Measurements from ENCODE around the gene C10orf95.
"Not testable (repeated sequence)": the region's sequence is repeated elsewhere in the genome, so short reads cannot be mapped to it uniquely, and the experiment has no call there.

The C10orf95 gene

DNA sequence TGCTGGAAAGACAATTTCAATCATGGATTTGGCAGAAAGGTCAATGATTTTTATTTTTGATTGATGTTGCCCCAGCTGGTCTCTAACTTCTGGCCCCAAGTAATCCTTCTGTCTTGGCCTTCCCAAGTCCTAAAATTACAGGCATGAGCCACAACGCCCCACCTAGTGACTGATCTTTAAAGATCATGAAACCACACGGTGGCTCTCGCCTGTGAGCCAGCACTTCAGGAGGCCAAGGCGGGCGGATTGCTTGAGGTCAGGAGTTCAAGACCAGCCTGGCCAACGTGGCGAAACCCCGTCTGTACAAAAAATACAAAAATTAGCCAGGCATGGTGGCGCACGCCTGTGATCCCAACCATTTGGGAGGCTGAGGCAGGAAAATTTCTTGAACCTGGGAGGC, 12.6 kb upstream of the C10orf95 start:
- DNase-seq = no peak

DNA sequence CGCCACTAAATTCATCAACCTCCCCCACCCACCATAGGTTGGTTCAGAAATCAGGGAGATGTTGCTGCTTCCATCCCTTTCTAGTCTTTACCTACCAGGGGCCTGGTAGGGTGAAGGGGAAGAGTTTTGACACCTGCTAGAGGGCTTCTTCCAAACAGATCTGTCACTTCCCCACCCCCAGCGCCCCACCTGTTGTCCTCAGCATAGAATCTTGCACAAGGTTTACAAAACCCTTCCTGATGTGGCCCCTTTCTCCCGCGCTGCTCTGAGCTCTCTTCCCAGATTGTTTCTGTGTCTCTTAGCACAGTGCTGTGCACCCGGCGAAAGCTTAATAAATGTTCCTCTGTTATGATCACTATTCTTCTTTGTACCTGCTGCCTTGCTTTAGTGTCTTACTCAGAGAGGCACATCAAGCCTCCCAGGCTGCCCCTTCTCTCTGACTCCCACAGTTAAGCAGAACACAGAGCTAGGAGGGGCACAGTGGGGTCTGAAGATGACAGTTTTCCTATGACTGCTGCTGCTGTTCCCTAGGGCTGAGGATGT, 11.2 kb upstream of the C10orf95 start:
- no peak for DNase-seq

DNA sequence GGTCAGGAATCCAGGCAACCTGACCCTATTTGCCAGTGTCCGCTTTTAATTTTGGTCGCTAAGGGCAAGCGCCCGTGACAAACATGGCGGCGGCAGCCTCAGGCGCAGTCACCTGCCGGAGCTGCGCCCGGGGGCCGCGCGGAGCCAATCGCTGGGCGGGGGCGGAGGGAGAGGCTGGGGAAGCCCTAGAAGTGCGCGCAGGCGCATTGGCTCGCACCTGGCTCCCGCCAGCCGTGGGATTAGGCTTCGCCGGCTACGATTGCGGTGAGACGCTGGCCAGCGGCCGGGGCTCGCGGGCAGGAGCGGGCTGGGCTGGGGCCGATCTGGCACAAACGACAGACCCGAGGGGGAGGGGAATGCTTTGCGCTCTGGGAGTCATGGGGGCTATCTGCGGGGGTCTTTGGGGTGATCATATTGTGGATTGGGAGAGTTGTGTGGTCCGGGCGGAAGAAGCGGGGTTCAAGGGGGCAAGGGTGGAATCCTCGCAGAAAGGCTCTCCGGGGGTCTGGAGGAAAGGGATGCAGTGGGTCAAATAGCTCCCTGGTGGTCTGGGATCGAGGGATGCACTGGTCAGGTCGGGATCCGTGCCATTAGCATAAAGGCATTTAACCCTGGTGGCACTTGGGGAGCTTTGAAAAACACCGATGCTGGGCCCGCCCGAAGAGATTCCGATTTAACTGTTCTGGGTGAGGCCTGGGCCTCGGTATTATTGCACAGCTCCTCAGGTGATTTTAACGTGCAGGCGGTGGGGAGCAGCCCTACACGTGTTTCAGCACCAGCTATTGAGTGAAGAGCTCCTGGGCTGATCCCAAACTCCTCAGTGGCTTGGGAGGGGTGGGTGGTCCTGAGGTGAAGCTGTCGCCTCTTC, 10.1 kb upstream of the C10orf95 start:
- DNase-seq = peak; percentile 60

DNA sequence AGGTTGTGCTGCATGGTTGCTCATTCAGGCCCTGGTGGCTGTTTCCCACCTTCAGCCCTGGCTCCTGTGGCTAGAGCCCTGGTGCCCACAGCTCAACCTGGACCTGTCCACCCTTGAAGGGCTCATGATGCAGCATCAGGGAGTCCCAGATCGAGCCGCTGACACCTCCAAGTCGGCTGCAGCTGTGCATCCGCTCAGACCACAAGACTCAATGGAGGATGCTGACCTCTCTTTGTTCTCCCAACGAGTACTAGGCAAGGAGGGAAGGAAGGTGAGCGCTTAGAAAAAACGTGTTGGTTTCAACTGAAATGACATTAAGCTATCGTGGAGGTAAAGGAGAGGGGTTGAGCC, 9.5 kb upstream of the C10orf95 start:
- peak; percentile 60 for DNase-seq

DNA sequence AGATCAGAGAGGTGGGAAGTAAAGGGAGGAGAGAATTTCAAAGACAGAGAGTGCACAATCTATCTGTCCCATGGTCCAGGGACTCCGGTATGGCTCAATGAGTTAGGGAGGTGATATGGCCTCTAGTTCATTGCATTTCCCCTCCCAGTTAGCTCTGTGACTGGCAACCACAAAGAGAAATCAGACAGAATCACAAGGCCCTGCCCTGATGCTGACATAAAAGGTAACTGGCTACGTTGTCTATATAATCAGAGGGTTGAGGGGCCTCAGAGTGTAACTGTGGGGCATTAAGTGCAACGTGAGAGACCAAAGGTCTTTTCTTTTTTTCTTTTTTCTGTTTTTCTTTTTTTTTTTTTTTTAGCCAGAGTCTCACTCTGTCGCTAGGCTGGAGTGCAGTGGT, 7.3 kb upstream of the C10orf95 start:
- DNase-seq = no peak

DNA sequence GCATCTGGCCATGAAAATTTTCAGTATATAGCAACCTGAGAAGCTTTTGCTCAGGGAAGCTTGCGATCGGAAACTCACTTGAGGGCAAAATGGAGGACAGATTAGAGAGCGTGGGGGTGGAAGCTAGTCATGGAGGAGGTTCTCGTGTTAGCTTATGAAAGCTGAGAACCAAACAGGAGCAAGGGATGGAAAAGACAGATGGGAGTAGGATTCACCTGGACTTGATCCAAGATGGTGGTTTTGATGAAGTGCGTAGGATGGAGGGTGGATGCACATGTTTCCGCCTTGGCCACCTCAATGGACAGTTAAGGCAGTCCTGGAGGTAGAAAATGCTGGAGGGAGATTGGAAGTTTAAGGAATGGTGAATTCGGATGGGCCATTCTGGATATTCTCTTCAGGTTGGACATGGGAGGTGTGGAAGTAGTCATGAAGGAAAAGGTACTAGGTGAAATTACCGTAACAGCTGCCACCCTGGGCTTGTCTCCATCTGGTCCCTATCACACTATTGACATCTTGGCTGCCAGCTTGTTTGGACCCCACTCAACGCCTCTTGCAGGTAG, 6.3 kb upstream of the C10orf95 start:
- peak; percentile 43 for DNase-seq

DNA sequence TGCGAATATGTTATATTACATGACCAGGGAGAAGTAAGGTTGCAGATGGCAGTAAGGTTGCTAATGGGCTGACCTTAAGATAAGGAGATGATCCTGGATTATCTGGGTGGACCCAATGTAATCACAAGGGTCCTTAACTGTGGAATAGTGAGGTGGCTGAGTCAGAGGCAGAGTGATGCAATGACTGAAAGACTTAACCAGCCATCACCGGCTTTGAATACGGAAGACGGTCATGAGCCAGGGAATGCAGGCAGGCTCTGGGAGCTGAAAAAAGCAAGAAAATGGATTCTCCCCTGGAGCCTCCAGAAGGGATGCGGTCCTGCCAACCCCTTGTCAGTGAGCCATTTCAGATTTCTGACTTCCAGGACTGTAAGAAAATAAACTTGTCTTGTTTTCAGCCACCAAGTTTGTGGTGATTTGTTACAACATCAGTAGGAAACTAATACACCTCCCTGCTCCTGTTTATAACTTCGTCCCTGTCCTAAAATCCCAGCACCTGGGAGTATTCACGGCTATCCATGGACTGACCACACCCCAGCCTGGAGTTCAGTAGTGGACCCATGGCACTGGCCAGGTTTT, 4.6 kb upstream of the C10orf95 start:
- no peak for DNase-seq

DNA sequence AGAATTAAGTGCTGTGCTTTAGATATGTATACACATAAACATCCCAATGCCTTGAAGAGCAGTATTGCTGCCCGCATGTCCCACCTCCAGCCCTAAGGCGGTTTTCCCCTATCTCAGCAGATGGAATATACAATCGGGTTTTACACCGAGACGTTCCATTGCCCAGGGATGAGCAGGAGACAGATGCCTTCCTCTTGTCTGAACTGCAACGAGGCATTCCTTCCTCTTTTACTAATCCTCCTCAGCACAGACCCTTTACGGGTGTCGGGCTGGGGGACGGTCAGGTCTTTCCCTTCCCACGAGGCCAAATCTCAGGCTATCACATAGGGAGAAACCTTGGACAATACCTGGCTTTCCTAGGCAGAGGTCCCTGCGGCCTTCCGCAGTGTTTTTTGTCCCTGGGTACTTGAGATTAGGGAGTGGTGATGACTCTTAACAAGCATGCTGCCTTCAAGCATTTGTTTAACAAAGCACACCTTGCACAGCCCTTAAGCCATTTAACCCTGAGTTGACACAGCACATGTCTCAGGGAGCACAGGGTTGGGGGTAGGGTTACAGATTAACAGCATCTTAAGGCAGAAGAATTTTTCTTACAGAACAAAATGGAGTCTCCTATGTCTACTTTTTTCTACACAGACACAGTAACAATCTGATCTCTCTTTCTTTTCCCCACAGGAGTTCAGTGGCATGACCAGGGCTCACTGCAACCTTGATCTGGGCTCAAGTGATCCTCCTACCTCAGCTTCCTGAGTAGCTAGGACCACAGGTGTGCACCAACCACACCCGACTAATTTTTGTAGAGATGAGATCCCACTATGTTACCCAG, 3.5 kb upstream of the C10orf95 start:
- not testable (repeated sequence) for DNase-seq

DNA sequence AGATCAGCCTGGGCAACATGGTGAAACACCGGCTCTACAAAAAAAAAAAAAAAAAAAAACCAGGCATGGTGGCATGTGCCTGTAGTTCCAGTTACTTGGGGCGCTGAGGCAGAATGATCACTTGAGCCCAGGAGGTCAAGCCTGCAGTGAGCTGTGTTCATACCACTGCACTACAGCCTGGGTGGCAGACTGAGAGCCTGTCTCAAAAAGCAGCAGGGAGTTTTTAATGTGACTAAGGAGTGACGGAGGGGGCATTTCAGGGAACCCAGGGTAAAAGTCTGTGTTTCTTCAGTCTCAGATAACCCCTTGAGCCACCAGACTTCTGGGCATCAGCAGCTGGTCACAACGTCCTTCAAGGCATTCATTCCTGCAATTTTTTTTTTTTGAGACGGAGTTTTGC, 2.2 kb upstream of the C10orf95 start:
- DNase-seq = no peak

DNA sequence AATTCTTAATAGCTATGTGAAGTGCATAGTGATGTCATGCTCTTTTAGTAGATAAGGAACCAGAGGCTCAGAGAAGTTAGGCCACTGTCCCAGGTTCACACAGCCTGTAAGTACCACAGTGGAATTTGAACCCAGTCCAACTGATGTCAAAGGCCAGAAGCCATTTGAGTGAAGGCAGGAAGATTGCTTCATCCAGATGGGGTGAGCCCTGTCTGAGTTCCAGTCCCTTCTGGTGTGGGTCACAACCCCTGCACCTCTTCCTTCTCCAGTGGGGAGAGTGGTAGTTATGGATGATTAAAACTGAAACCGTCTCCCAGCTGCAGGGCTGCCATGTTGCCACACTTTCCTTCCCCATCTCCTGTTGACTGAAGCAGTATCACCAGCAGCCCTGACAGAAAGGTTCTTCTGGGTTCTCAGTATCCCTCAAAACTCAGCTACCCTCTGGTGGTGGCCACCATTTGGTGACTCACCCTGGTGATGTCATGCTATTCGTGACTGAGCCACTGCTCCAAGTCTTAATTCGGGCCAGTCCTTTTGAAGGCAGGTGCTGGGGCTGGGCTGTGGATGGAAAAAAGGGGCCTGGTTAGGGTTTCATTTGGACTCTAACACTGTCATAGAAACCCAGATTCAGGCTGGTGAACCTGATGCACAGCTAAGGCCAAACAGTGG, 1.5 kb upstream of the C10orf95 start:
- no peak for DNase-seq

DNA sequence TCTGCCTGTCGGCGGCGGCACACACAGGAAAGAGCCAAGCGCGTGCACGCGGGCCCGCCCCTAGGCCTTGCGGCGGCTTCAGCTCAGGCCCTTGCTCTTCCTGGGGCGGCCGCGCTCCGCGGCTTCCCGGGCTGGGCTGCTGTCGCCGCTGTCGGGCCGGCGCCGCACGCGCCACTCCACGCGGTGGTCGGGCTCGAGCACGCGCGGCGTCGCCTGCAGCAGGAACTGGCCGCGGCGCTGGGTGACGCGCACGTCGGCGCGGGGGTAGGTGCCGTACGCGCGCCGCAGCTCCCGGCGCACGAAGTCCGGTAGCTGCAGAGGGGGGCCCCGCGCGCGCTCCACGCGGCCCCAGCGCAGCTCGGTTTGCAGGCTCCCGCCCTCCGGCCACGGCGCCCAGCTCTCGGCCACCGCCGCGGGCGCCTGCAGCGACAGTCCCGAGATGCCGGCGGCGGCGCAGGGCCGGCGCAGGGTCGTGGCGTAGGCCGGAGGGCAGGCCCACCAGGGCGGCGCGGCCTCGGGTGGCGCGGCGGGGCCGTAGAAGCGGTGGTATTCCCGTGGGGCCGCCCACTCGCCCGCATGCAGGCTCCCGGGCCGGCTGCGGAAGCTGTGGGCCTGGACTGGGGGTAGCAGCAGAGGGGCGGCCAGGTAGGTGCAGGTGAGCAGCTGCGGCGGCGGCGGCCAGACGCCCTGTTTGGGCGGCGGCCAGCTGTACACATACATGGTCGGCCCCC, 804 bp downstream of the C10orf95 start:
- DNase-seq = peak; percentile 10

DNA sequence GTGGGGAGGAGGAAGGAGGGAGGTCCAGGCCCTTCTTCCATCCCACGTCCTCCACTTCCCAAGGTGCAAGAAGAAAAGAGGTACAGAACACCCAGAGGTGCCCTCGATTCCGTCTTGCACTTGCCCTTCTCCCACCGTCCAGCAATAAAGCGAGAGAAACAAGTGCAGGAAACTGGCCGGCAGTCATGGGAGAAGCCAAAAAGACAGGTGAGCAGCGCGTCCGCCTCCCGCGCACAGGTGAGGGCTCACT, 1.3 kb downstream of the C10orf95 start:
- DNase-seq = no peak

DNA sequence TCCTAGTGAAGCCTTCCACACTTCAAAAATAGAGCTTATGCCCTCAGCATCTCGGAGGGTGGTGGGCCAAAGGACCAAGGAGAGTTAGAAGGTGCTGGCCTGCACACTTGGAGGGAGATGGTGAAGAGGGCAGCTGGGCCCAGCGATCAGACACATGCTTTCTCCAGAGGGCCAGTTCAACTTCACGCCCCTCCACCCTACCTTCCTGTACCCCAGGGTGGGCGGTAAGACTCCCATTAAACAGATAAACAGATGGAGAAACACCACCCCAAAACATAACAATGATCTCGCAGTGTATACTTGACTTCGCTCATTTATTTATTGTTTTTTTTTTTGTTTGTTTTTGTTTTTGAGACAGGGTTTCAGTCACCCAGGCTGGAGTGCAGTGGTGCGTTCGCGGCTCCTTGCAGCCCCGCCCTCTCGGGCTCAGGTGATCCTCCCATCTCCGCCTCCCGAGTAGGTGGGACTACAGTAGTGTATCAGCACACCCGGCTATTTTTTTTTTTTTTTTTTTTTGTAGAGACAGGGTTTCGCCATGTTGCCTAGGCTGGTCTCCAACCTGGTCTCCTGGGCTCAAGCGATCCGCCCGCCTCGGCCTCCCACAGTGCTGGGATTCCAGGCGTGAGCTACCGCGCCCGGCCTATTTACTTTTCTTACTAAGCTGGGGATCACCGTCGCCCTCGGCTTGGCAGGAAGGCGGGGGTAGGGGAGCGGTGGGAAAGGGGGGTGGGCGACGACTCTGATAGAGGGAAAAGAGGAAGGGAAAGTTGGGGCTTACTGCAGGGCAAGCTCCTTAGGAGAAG, 1.8 kb downstream of the C10orf95 start:
- DNase-seq = no peak

DNA sequence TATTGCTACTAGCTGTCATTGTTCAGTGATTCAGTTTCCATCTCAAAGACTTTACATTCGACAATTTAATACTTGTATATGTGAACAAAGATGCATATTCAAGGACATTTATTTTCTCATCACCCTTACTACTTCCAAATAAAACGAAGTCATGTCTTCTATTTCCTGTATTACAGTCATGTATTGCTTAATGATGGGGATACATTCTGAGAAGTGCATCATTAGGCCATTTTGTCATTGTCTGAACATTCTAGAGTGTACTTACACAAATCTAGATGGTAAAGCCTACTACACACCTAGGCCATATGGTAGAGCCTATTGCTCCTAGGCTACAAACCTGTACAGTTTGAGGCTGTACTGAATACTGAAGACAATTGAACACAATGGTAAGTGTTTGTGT, 6.5 kb downstream of the C10orf95 start:
- DNase-seq = no peak

DNA sequence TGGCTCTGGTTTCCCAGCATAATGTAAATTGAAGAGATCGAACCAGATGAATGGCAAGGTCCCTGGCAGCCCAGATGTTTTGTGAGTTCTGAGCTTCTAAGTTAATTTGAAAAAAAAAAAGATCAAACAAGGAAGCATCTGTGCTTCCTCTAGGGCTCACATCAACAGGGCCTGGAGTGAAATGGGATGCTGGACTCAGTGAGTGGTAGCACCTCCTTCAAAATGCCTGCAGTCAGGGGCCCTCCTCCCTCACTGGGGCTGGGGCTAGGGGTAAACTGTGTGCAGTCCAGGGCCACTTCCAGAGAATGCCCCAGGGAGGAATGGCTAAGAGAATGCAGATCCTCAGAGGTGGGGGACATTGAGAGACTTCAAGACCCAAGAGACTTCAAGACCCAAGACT, 13.0 kb downstream of the C10orf95 start:
- DNase-seq = no peak

DNA sequence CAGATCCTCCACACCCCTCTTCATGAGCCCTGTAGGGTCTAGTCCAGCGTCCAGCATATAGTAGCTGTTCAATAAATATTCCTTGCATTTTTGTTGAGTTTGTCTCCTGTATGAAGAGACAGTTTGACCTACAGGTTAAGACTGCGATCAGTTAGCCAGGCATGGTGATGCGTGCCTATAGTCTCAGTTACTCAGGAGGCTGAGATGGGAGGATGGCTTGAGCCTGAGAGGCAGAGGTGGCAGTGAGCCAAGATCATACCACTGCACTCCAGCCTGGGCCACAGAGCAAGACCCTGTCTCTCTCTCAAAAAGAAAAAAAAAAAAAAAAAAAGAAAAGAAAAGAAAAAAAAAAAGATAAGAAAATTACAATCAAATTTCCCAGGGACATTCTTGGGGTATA, 13.8 kb downstream of the C10orf95 start:
- no peak for DNase-seq

DNA sequence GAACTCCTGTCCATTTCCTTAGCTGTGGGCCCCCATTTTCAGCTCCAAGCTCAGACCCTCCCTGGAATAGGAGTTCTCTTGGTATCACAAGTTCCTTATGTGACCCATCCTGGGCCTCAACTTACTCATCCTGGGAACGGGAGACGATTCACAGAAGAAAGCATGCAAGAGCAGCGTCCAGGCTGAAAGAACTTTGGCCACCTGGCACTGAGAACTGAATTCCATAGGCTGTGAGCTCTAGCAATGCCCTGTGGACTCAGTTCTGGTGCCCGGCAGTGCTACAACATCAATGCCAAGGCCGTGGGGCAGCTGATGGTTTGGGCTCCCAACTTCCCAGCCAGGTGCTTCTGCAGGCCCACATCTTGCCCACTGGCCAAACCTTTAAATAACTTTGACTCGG, 15.0 kb downstream of the C10orf95 start:
- DNase-seq = no peak

DNA sequence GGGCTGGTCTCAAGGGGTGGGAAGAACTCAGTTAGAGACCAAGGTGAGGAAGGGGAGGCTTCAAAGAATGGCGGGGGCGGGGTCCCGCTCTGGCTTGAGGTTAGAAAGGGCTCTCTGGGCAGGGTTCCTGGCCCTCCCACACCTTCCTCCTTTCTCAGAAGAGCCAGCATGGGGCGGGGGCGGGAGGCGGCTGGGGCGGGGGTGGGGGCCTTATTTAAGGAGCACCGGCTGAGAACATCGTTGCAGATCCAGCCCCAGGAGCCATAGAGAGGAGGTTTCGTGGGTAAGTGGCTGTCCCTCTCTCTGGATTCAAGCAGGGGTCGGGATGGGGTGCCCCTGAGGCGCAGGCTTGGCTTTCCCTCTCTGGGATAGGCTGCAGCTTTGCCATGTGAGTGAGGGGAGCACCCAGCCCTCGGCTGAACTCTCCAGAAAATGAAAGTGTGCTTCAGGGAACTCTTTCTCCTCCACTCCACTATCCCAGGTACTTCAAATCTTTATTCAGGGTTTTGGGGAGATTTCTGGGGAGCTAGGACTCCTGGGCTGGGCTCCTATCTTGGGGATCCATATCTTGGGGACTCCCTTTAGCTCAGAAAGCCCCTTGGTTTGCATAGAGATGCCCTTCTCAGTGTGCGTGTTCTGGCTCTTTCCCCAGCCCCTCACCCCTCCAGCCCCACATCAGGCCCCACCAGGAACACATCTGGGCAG, 15.7 kb downstream of the C10orf95 start:
- DNase-seq = no peak

DNA sequence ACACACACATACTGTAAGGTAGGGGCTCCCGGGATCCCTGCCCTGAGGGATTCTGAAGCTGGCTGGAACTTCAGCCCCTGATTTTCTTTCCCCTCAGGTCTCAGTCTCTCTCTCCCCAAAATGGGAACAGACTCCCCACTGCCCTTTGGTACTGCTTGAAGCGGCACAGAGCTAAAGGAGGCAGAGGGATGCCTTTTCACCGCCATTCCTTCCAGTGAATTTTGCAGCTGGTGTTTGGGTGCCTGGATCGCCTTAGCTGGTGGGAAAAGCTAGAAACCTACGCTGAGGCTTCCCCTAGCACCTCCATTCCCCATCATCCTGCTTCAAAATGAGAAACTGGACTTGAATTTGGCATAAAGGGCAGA, 16.2 kb downstream of the C10orf95 start:
- DNase-seq = no peak

DNA sequence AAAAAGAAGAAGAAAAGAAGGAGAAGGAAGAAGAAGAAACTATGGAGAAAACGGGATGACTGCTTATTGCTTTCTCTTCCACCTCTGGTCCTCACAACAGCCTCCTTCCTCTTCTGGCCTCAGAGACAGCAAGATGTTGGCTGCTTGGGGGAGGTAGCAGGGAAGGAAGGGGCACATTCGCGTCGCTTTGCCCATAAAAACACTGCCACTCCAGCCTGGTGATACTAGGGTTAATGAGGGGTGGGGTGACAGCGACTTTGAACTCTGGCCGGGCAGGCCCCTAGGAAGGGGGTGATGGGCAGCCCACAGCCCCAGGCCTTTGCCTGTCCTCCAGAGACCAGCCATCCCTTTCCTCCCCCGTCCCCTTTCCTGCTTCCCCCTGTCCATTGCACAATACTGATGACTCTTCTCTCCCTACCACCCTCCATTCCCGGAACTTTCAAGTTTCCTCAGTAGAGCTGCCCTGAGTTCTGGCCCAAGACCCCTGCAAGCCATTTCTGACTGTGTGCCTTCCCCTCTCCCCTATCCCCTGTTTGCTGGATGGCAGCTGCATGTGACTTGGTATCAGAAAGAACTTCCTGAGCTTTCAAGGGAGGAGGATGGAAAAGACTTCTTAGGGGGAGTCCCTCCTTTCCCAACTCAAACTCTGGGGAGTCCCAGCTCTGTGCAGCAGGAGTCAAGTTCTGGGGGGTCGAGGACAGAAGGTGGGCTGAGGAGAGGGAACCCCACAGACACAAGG, 16.8 kb downstream of the C10orf95 start:
- no peak for DNase-seq

Data from NCI-H2029 treated with DMSO at 0.1 percent for 48 hours (cell line).